HEK293 (cell line): ENCODE data around the gene HMGN2.
A peak's percentile ranks its signal among the peaks of the same experiment; 100 is the strongest.

ENCODE experiments used
- CTCF ChIA-PET: fragments of 350-600 bp; formaldehyde crosslinking; extraction: SDS; loops from one replicate; lab custom pipeline; 2021; ENCODE audit warnings: antibody characterized with exemption; lab: Yijun Ruan, JAX
- POLR2A ChIA-PET: fragments of 300-600 bp; formaldehyde crosslinking; extraction: SDS; loops from one replicate; lab custom pipeline; 2020; ENCODE audit warnings: antibody characterized with exemption, inconsistent platforms; lab: Yijun Ruan, JAX
- H3K27ac ChIP-seq: fragments of 200-500 bp; sonication (Bioruptor generic); 2 replicates; pipeline ENCODE4 v1.5.1; 2014; ENCODE audit warnings: low read depth, low read length, control low read depth, inconsistent platforms; ENCODE audit errors: extremely low read depth
- H3K36me3 ChIP-seq, 2 experiments: fragments of 200-500 bp in 1 of 2; sonication (Bioruptor generic) in 1 of 2; 1 replicate in 1 of 2; 2 replicates in 1 of 2; pipeline ENCODE4 v1.5.1; 2014 to 2017; ENCODE audit warnings: inconsistent platforms in 2 of 2, low read length in 2 of 2; ENCODE audit not compliant: control insufficient read depth in 2 of 2, insufficient read depth in 1 of 2
- H3K4me1 ChIP-seq: fragments of 200-500 bp; sonication (Bioruptor generic); 2 replicates; pipeline ENCODE4 v1.5.1; 2014; ENCODE audit warnings: mild to moderate bottlenecking, low read length, inconsistent platforms; ENCODE audit not compliant: control insufficient read depth, insufficient read depth
- H3K4me3 ChIP-seq: 2 replicates; pipeline ENCODE4 v1.5.1; 2011; ENCODE audit warnings: low read depth, mild to moderate bottlenecking, control low read depth, low read length, moderate library complexity
- H3K9me3 ChIP-seq: fragments of 200-500 bp; sonication (Bioruptor generic); 2 replicates; pipeline ENCODE4 v1.5.1; 2014; ENCODE audit warnings: low read depth, low read length, inconsistent platforms; ENCODE audit not compliant: control insufficient read depth, insufficient read depth
- EGR2 ChIP-seq: fragments of 450-650 bp; formaldehyde crosslinking; IDR thresholded peaks from 2 replicates; pipeline ENCODE4 v1.5.1; 2016; ENCODE audit warnings: low read depth, missing biosample characterization, missing genetic modification characterization
- FEZF1 ChIP-seq: fragments of 450-650 bp; formaldehyde crosslinking; IDR thresholded peaks from 2 replicates; pipeline ENCODE4 v1.5.1; 2016; ENCODE audit warnings: missing biosample characterization, missing genetic modification characterization
- GLIS2 ChIP-seq: fragments of 450-650 bp; formaldehyde crosslinking; IDR thresholded peaks from 2 replicates; pipeline ENCODE4 v1.5.1; 2016; ENCODE audit warnings: missing biosample characterization, missing genetic modification characterization
- IKZF3 ChIP-seq: fragments of 450-650 bp; IDR thresholded peaks from 2 replicates; pipeline ENCODE4 v1.5.0; 2018; ENCODE audit warnings: missing biosample characterization, mild to moderate bottlenecking, missing genetic modification characterization, moderate library complexity
- YY2 ChIP-seq: fragments of 450-650 bp; formaldehyde crosslinking; IDR thresholded peaks from 2 replicates; pipeline ENCODE4 v1.5.1; 2016; ENCODE audit warnings: missing biosample characterization, missing genetic modification characterization
- ZBTB1 ChIP-seq: fragments of 450-650 bp; formaldehyde crosslinking; IDR thresholded peaks from 2 replicates; pipeline ENCODE4 v1.5.1; 2016; ENCODE audit warnings: missing biosample characterization, missing genetic modification characterization
- ZFP37 ChIP-seq: fragments of 450-650 bp; formaldehyde crosslinking; IDR thresholded peaks from 2 replicates; pipeline ENCODE4 v1.5.1; 2016; ENCODE audit warnings: missing biosample characterization, missing genetic modification characterization
- ZNF10 ChIP-seq: fragments of 450-650 bp; formaldehyde crosslinking; IDR thresholded peaks from 2 replicates; pipeline ENCODE4 v1.5.1; 2017; ENCODE audit warnings: missing biosample characterization, missing genetic modification characterization
- ZNF146 ChIP-seq: fragments of 450-650 bp; formaldehyde crosslinking; IDR thresholded peaks from 2 replicates; pipeline ENCODE4 v1.5.1; 2016; ENCODE audit warnings: missing biosample characterization, missing genetic modification characterization
- ZNF16 ChIP-seq: fragments of 450-650 bp; formaldehyde crosslinking; IDR thresholded peaks from 2 replicates; pipeline ENCODE4 v1.5.1; 2016; ENCODE audit warnings: low read depth, missing biosample characterization, missing genetic modification characterization
- ZNF174 ChIP-seq: fragments of 450-650 bp; formaldehyde crosslinking; IDR thresholded peaks from 2 replicates; pipeline ENCODE4 v1.5.0; 2017; ENCODE audit warnings: missing biosample characterization, mild to moderate bottlenecking, missing genetic modification characterization
- ZNF202 ChIP-seq: fragments of 450-650 bp; formaldehyde crosslinking; IDR thresholded peaks from 2 replicates; pipeline ENCODE4 v1.5.1; 2016; ENCODE audit warnings: missing biosample characterization, missing genetic modification characterization, borderline replicate concordance
- ZNF423 ChIP-seq: fragments of 450-650 bp; formaldehyde crosslinking; IDR thresholded peaks from 2 replicates; pipeline ENCODE4 v1.5.1; 2016; ENCODE audit warnings: missing biosample characterization, missing genetic modification characterization
- ZNF677 ChIP-seq: fragments of 450-650 bp; IDR thresholded peaks from 2 replicates; pipeline ENCODE4 v1.5.0; 2018; ENCODE audit warnings: missing biosample characterization, mild to moderate bottlenecking, missing genetic modification characterization, moderate library complexity
- ZNF707 ChIP-seq: fragments of 450-650 bp; formaldehyde crosslinking; IDR thresholded peaks from 2 replicates; pipeline ENCODE4 v1.5.1; 2016; ENCODE audit warnings: missing biosample characterization, missing genetic modification characterization
- ZNF777 ChIP-seq: fragments of 450-650 bp; formaldehyde crosslinking; IDR thresholded peaks from 2 replicates; pipeline ENCODE4 v1.5.1; 2017; ENCODE audit warnings: missing biosample characterization, missing genetic modification characterization, borderline replicate concordance
- ZSCAN23 ChIP-seq: fragments of 450-650 bp; formaldehyde crosslinking; IDR thresholded peaks from 2 replicates; pipeline ENCODE4 v1.5.1; 2016; ENCODE audit warnings: missing biosample characterization, missing genetic modification characterization
- TF ChIP-seq, protein P1 (sequence below): fragments of 450-650 bp; formaldehyde crosslinking; IDR thresholded peaks from 2 replicates; pipeline ENCODE4 v1.5.1; 2016; ENCODE audit warnings: missing biosample characterization, missing genetic modification characterization
- TF ChIP-seq, protein P2 (sequence below): fragments of 450-650 bp; formaldehyde crosslinking; IDR thresholded peaks from 2 replicates; pipeline ENCODE4 v1.5.1; 2016; ENCODE audit warnings: missing biosample characterization, missing genetic modification characterization, borderline replicate concordance
- TF ChIP-seq, protein P3 (sequence below): fragments of 450-650 bp; formaldehyde crosslinking; IDR thresholded peaks from 2 replicates; pipeline ENCODE4 v1.5.1; 2016; ENCODE audit warnings: missing biosample characterization, missing genetic modification characterization
- TF ChIP-seq, protein P4 (sequence below): fragments of 450-650 bp; formaldehyde crosslinking; IDR thresholded peaks from 2 replicates; pipeline ENCODE4 v1.5.1; 2016; ENCODE audit warnings: missing biosample characterization, missing genetic modification characterization
- TF ChIP-seq, protein P5 (sequence below): fragments of 450-650 bp; formaldehyde crosslinking; IDR thresholded peaks from 2 replicates; pipeline ENCODE4 v1.5.1; 2017; ENCODE audit warnings: missing biosample characterization, missing genetic modification characterization
- TF ChIP-seq, protein P6 (sequence below): fragments of 450-650 bp; formaldehyde crosslinking; IDR thresholded peaks from 2 replicates; pipeline ENCODE4 v1.5.1; 2017; ENCODE audit warnings: missing biosample characterization, missing genetic modification characterization

Gene HMGN2

DNA sequence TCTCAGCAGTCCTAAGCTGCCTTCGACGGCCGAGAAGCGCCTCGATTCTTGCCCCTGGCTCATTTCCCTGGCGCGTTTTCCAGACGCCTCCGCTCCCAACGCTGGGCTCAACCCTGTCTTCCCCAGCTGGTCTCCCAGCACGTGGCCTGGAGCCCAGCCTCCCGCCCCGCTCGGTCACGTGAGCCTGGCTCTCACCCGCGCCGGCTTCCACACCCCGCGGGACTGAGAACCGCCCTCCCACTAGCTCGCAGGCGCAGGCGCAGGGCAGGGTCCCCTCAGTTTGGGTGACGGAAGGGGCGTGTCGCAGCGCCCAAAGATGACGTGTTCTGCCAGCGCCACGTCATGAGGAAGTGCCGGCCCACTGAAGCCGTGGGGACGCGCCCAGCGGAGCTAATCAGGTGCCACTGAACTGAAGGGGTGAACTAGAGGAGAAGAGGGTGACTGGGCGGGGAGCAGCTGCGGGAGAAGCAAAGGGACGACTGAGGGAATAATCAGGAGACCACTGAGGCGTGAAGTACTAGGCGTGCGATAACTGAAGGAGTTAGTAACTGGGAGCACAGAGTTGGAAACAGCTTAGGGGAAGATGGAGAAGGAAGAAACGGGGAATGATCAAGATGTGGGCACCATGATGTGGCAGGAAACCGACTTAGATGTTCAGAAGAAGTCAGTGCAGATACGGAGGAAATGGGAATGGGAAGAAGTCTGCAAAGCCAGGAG lies 40.1 kb upstream of the HMGN2 start, which contains the start of gene DHDDS:
Gene DHDDS (plus strand): TSS at position 343 of the 717 bp plus-strand sequence. CDS start 625 bp downstream, outside the sequence.
- Histone ChIP-seq H3K4me1 (peaks cover 5% of the 10 kb centered on the region), H3K36me3 (peaks cover 14 to 26% of the 10 kb centered on the region in 2 experiments; a peak in 2 of 3 replicates), H3K4me3 (peak within 1 kb of the TSS; percentile 64), H3K27ac (peak within 1 kb of the TSS; percentile 1; the same call in 1 of the 2 replicates), H3K9me3 (no peaks in the 10 kb centered on the region)
- CTCF ChIA-PET, result interaction anchor here (0.6 to 6.9 kb wide), 8 partner anchors 15 to 146 kb away, joined by 3 to 53 read pairs (median 4); partner anchors contain the start of gene HMGN2
- POLR2A ChIA-PET, result interaction anchor here (0.6 to 1.7 kb wide), 16 partner anchors 12 to 463 kb away, joined by 3 to 13 read pairs (median 5); partner anchors contain the start of genes CEP85, HMGN2, RPS6KA1 and SH3BGRL3
- TF ChIP-seq ZNF202 (tag by site-specific recombination), result no peak
- TF ChIP-seq ZNF174 (tag by site-specific recombination), result no peak
- TF ChIP-seq EGR2 (tag by site-specific recombination), result peak; percentile 80
- TF ChIP-seq ZNF16 (tag by site-specific recombination), result no peak
- TF ChIP-seq ZNF146 (tag by site-specific recombination), result no peak
- TF ChIP-seq IKZF3 (tag by site-specific recombination), result peak; percentile 87
- TF ChIP-seq, protein P1, sequence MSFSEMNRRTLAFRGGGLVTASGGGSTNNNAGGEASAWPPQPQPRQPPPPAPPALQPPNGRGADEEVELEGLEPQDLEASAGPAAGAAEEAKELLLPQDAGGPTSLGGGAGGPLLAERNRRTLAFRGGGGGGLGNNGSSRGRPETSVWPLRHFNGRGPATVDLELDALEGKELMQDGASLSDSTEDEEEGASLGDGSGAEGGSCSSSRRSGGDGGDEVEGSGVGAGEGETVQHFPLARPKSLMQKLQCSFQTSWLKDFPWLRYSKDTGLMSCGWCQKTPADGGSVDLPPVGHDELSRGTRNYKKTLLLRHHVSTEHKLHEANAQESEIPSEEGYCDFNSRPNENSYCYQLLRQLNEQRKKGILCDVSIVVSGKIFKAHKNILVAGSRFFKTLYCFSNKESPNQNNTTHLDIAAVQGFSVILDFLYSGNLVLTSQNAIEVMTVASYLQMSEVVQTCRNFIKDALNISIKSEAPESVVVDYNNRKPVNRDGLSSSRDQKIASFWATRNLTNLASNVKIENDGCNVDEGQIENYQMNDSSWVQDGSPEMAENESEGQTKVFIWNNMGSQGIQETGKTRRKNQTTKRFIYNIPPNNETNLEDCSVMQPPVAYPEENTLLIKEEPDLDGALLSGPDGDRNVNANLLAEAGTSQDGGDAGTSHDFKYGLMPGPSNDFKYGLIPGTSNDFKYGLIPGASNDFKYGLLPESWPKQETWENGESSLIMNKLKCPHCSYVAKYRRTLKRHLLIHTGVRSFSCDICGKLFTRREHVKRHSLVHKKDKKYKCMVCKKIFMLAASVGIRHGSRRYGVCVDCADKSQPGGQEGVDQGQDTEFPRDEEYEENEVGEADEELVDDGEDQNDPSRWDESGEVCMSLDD (tag by site-specific recombination), result peak; percentile 83; the same call in 1 of the 2 replicates
- TF ChIP-seq, protein P2, sequence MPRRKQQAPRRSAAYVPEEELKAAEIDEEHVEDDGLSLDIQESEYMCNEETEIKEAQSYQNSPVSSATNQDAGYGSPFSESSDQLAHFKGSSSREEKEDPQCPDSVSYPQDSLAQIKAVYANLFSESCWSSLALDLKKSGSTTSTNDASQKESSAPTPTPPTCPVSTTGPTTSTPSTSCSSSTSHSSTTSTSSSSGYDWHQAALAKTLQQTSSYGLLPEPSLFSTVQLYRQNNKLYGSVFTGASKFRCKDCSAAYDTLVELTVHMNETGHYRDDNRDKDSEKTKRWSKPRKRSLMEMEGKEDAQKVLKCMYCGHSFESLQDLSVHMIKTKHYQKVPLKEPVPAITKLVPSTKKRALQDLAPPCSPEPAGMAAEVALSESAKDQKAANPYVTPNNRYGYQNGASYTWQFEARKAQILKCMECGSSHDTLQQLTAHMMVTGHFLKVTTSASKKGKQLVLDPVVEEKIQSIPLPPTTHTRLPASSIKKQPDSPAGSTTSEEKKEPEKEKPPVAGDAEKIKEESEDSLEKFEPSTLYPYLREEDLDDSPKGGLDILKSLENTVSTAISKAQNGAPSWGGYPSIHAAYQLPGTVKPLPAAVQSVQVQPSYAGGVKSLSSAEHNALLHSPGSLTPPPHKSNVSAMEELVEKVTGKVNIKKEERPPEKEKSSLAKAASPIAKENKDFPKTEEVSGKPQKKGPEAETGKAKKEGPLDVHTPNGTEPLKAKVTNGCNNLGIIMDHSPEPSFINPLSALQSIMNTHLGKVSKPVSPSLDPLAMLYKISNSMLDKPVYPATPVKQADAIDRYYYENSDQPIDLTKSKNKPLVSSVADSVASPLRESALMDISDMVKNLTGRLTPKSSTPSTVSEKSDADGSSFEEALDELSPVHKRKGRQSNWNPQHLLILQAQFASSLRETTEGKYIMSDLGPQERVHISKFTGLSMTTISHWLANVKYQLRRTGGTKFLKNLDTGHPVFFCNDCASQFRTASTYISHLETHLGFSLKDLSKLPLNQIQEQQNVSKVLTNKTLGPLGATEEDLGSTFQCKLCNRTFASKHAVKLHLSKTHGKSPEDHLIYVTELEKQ (tag by site-specific recombination), result no peak
- TF ChIP-seq FEZF1, result no peak
- TF ChIP-seq, protein P3, sequence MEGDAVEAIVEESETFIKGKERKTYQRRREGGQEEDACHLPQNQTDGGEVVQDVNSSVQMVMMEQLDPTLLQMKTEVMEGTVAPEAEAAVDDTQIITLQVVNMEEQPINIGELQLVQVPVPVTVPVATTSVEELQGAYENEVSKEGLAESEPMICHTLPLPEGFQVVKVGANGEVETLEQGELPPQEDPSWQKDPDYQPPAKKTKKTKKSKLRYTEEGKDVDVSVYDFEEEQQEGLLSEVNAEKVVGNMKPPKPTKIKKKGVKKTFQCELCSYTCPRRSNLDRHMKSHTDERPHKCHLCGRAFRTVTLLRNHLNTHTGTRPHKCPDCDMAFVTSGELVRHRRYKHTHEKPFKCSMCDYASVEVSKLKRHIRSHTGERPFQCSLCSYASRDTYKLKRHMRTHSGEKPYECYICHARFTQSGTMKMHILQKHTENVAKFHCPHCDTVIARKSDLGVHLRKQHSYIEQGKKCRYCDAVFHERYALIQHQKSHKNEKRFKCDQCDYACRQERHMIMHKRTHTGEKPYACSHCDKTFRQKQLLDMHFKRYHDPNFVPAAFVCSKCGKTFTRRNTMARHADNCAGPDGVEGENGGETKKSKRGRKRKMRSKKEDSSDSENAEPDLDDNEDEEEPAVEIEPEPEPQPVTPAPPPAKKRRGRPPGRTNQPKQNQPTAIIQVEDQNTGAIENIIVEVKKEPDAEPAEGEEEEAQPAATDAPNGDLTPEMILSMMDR, result no peak
- TF ChIP-seq, protein P4, sequence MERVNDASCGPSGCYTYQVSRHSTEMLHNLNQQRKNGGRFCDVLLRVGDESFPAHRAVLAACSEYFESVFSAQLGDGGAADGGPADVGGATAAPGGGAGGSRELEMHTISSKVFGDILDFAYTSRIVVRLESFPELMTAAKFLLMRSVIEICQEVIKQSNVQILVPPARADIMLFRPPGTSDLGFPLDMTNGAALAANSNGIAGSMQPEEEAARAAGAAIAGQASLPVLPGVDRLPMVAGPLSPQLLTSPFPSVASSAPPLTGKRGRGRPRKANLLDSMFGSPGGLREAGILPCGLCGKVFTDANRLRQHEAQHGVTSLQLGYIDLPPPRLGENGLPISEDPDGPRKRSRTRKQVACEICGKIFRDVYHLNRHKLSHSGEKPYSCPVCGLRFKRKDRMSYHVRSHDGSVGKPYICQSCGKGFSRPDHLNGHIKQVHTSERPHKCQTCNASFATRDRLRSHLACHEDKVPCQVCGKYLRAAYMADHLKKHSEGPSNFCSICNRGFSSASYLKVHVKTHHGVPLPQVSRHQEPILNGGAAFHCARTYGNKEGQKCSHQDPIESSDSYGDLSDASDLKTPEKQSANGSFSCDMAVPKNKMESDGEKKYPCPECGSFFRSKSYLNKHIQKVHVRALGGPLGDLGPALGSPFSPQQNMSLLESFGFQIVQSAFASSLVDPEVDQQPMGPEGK (tag by site-specific recombination), result peak; percentile 95
- no peak for TF ChIP-seq ZBTB1 (tag by site-specific recombination)
- no peak for TF ChIP-seq ZNF777 (tag by site-specific recombination)
- TF ChIP-seq ZFP37, result no peak
- TF ChIP-seq ZNF707 (tag by site-specific recombination), result no peak
- TF ChIP-seq, protein P5, sequence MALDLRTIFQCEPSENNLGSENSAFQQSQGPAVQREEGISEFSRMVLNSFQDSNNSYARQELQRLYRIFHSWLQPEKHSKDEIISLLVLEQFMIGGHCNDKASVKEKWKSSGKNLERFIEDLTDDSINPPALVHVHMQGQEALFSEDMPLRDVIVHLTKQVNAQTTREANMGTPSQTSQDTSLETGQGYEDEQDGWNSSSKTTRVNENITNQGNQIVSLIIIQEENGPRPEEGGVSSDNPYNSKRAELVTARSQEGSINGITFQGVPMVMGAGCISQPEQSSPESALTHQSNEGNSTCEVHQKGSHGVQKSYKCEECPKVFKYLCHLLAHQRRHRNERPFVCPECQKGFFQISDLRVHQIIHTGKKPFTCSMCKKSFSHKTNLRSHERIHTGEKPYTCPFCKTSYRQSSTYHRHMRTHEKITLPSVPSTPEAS, result no peak
- no peak for TF ChIP-seq ZSCAN23 (tag by site-specific recombination)
- TF ChIP-seq ZNF10 (tag by site-specific recombination), result peak; percentile 99
- TF ChIP-seq GLIS2 (tag by site-specific recombination), result peak; percentile 89
- no peak for TF ChIP-seq ZNF677 (tag by site-specific recombination)
- TF ChIP-seq YY2 (tag by site-specific recombination), result peak; percentile 69
- TF ChIP-seq, protein P6, sequence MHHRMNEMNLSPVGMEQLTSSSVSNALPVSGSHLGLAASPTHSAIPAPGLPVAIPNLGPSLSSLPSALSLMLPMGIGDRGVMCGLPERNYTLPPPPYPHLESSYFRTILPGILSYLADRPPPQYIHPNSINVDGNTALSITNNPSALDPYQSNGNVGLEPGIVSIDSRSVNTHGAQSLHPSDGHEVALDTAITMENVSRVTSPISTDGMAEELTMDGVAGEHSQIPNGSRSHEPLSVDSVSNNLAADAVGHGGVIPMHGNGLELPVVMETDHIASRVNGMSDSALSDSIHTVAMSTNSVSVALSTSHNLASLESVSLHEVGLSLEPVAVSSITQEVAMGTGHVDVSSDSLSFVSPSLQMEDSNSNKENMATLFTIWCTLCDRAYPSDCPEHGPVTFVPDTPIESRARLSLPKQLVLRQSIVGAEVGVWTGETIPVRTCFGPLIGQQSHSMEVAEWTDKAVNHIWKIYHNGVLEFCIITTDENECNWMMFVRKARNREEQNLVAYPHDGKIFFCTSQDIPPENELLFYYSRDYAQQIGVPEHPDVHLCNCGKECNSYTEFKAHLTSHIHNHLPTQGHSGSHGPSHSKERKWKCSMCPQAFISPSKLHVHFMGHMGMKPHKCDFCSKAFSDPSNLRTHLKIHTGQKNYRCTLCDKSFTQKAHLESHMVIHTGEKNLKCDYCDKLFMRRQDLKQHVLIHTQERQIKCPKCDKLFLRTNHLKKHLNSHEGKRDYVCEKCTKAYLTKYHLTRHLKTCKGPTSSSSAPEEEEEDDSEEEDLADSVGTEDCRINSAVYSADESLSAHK (tag by site-specific recombination), result peak; percentile 7; the same call in 1 of the 2 replicates
- TF ChIP-seq ZNF423, result no peak
